ENCODE data around the gene MTCP1.

Gene MTCP1

GRCh38 chrX:155070975-155071693 lies at the start of gene MTCP1, which contains the start of the genes BRCC3 and CMC4:
MTCP1 (minus strand) TSS chrX:155071136; CDS start chrX:155066010, 5,126 bp downstream.
BRCC3 (plus strand) TSS chrX:155071508; CDS start chrX:155071528, 20 bp downstream.
CMC4 (minus strand) TSS chrX:155071136; CDS start chrX:155064023, 7,113 bp downstream.
- Histone ChIP-seq H3F3A (ENCODE audit: control insufficient read depth, insufficient read depth) (no peaks in the 10 kb centered on the region), H3K36me3 (ENCODE audit: control insufficient read depth, low read length) (peaks cover 47% of the 10 kb centered on the region), H3K79me2 (ENCODE audit: control insufficient read depth, low read length) (peaks cover 81% of the 10 kb centered on the region), H3K4me3 (ENCODE audit: low read length) (peak within 1 kb of the TSS; percentile 94), H3K27ac (ENCODE audit: low read depth, low read length) (peak within 1 kb of the TSS; percentile 71), H3K4me1 (ENCODE audit: control insufficient read depth, low read length) (peaks cover 37% of the 10 kb centered on the region), H3K27me3 (ENCODE audit: control insufficient read depth, low read length) (no peaks in the 10 kb centered on the region), H3K4me2 (ENCODE audit: low read length) (peak within 1 kb of the TSS; percentile 80), H3K9me3 (ENCODE audit: control insufficient read depth, insufficient read depth, low read length) (no peaks in the 10 kb centered on the region), H3K9me2 (replicated peaks; ENCODE audit: control insufficient read depth, low read length) (no peaks in the 10 kb centered on the region), H4K20me1 (ENCODE audit: control insufficient read depth, insufficient read depth, low read depth, low read length) (no peaks in the 10 kb centered on the region)
- no peak for TF ChIP-seq EZH2phosphoT487 (IDR thresholded peaks at IDR 0.05; ENCODE audit: borderline replicate concordance, low read length)
- no peak for TF ChIP-seq CTCF (IDR thresholded peaks at IDR 0.05; ENCODE audit: low read depth, low read length, poor library complexity, severe bottlenecking)

GRCh38 chrX:155115174-155115819 lies 44.4 kb upstream of the MTCP1 start:
- Histone ChIP-seq H4K20me1 (ENCODE audit: control insufficient read depth, insufficient read depth, low read depth, low read length) (no peaks in the 10 kb centered on the region), H3K36me3 (ENCODE audit: control insufficient read depth, low read length) (peaks cover 18% of the 10 kb centered on the region), H3K4me1 (ENCODE audit: control insufficient read depth, low read length) (no peaks in the 10 kb centered on the region), H3K27ac (ENCODE audit: low read depth, low read length) (no peak overlapping the region), H3K9me2 (replicated peaks; ENCODE audit: control insufficient read depth, low read length) (no peaks in the 10 kb centered on the region), H3K79me2 (ENCODE audit: control insufficient read depth, low read length) (no peaks in the 10 kb centered on the region), H3F3A (ENCODE audit: control insufficient read depth, insufficient read depth) (no peaks in the 10 kb centered on the region), H3K9me3 (ENCODE audit: control insufficient read depth, insufficient read depth, low read length) (no peaks in the 10 kb centered on the region), H3K4me3 (ENCODE audit: low read length) (no peak overlapping the region), H3K27me3 (ENCODE audit: control insufficient read depth, low read length) (no peaks in the 10 kb centered on the region), H3K4me2 (ENCODE audit: low read length) (no peak overlapping the region)
- no peak for TF ChIP-seq CTCF (IDR thresholded peaks at IDR 0.05; ENCODE audit: low read depth, low read length, poor library complexity, severe bottlenecking)
- no peak for TF ChIP-seq EZH2phosphoT487 (IDR thresholded peaks at IDR 0.05; ENCODE audit: borderline replicate concordance, low read length)

GRCh38 chrX:155113097-155113496 lies 42.2 kb upstream of the MTCP1 start:
- Histone ChIP-seq H3K36me3 (ENCODE audit: control insufficient read depth, low read length) (peaks cover 16% of the 10 kb centered on the region), H3K9me3 (ENCODE audit: control insufficient read depth, insufficient read depth, low read length) (no peaks in the 10 kb centered on the region), H3K4me3 (ENCODE audit: low read length) (no peak overlapping the region), H4K20me1 (ENCODE audit: control insufficient read depth, insufficient read depth, low read depth, low read length) (no peaks in the 10 kb centered on the region), H3K4me1 (ENCODE audit: control insufficient read depth, low read length) (no peaks in the 10 kb centered on the region), H3K9me2 (replicated peaks; ENCODE audit: control insufficient read depth, low read length) (no peaks in the 10 kb centered on the region), H3F3A (ENCODE audit: control insufficient read depth, insufficient read depth) (no peaks in the 10 kb centered on the region), H3K4me2 (ENCODE audit: low read length) (no peak overlapping the region), H3K79me2 (ENCODE audit: control insufficient read depth, low read length) (no peaks in the 10 kb centered on the region), H3K27ac (ENCODE audit: low read depth, low read length) (no peak overlapping the region), H3K27me3 (ENCODE audit: control insufficient read depth, low read length) (no peaks in the 10 kb centered on the region)
- TF ChIP-seq EZH2phosphoT487 (IDR thresholded peaks at IDR 0.05; ENCODE audit: borderline replicate concordance, low read length) (no peak), CTCF (IDR thresholded peaks at IDR 0.05; ENCODE audit: low read depth, low read length, poor library complexity, severe bottlenecking) (no peak)
